Thoracic aorta (tissue), 2 donors: ENCODE data around the gene WWC2. TPM values are rescaled to one million over a fixed set of nuclear protein-coding genes. Genes with fewer than 3 reads are reported as not detected.

ENCODE experiments used
- ATAC-seq: fragments of 150-250 bp; one replicate; pipeline ENCODE4 v1.8.0; 2017; ENCODE audit warnings: low read depth; ENCODE audit not compliant: insufficient number of reproducible peaks, low FRiP score
- DNase-seq: peaks from one replicate; pipeline ENCODE4 v3.0.0-alpha.2; 2020; ENCODE audit warnings: low spot score
- H3K27ac ChIP-seq, 2 donors: fragments of 200-600 bp; sonication (generic); 1 replicate in 1 of 2; 2 replicates in 1 of 2; pipeline ENCODE4 v1.5.1; 2016; ENCODE audit warnings: mild to moderate bottlenecking in 2 of 2, moderate library complexity in 2 of 2
- H3K27me3 ChIP-seq: fragments of 200-600 bp; sonication (generic); replicated peaks from 2 replicates; pipeline ENCODE4 v1.6.0; 2016; ENCODE audit warnings: mild to moderate bottlenecking; ENCODE audit not compliant: insufficient read depth
- H3K36me3 ChIP-seq: fragments of 200-600 bp; sonication (generic); one replicate; pipeline ENCODE4 v1.5.1; 2016
- H3K4me1 ChIP-seq, 2 donors: fragments of 200-600 bp; sonication (generic); 1 replicate in 1 of 2; 2 replicates in 1 of 2; pipeline versions ENCODE4 v1.5.1 to v1.6.0; 2016; ENCODE audit warnings: low read depth in 2 of 2, mild to moderate bottlenecking in 1 of 2; ENCODE audit not compliant: control insufficient read depth in 1 of 2
- H3K4me3 ChIP-seq: fragments of 200-600 bp; sonication (generic); 2 replicates; pipeline ENCODE4 v1.5.1; 2016; ENCODE audit warnings: mild to moderate bottlenecking
- H3K9me3 ChIP-seq: fragments of 200-600 bp; sonication (generic); 2 replicates; pipeline ENCODE4 v1.5.1; 2016
- CTCF ChIP-seq: fragments of 200-600 bp; sonication (generic); IDR thresholded peaks from one replicate; pipeline ENCODE4 v1.5.1; 2019; ENCODE audit warnings: antibody characterized with exemption
- total RNA-seq, 2 donors: library from RNA; depleted of rRNA; stranded (reverse); fragments of >200 nt; gene quantifications; one replicate each; pipeline versions ENCODE4 v1.1.0 to v1.2.3, GENCODE V29; 2016

Gene WWC2
- total RNA-seq, 2 donors from 2014 or later, result 21.1 to 44.8 TPM

- TF ChIP-seq CTCF, result no peak
Measured at GRCh38 chr4:183071222-183071621, 27.8 kb upstream of the WWC2 start.

GRCh38 chr4:183072176-183072575 lies 26.9 kb upstream of the WWC2 start:
- H3K4me1 ChIP-seq, result no peaks in the 10 kb centered on the region
- no peaks in the 10 kb centered on the region for H3K36me3 ChIP-seq
- TF ChIP-seq CTCF, result no peak
- no peak overlapping the region for H3K27ac ChIP-seq
- H3K27me3 ChIP-seq, result no peaks in the 10 kb centered on the region
- H3K4me3 ChIP-seq, result no peak overlapping the region
- ATAC-seq (no peak), DNase-seq (no peak)
- H3K9me3 ChIP-seq, result no peaks in the 10 kb centered on the region

More at GRCh38 chr4:183071222-183071621, 27.8 kb upstream of the WWC2 start:
- H3K9me3 ChIP-seq, result no peaks in the 10 kb centered on the region
- H3K36me3 ChIP-seq, result no peaks in the 10 kb centered on the region
- no peaks in the 10 kb centered on the region for H3K27me3 ChIP-seq
- no peak for ATAC-seq
- no peak overlapping the region for H3K27ac ChIP-seq
- no peaks in the 10 kb centered on the region for H3K4me1 ChIP-seq
- DNase-seq, result no peak
- no peak overlapping the region for H3K4me3 ChIP-seq

GRCh38 chr4:183073838-183074145 lies 25.3 kb upstream of the WWC2 start:
- DNase-seq (no peak), ATAC-seq (no peak)
- H3K27me3 ChIP-seq, result no peaks in the 10 kb centered on the region
- no peak for TF ChIP-seq CTCF
- no peaks in the 10 kb centered on the region for H3K4me1 ChIP-seq
- H3K27ac ChIP-seq, result no peak overlapping the region
- H3K36me3 ChIP-seq, result no peaks in the 10 kb centered on the region
- H3K9me3 ChIP-seq, result no peaks in the 10 kb centered on the region
- H3K4me3 ChIP-seq, result no peak overlapping the region

- H3K27ac ChIP-seq, result no peak overlapping the region
- no peaks in the 10 kb centered on the region for H3K9me3 ChIP-seq
- no peaks in the 10 kb centered on the region for H3K36me3 ChIP-seq
- no peak for ATAC-seq
- no peaks in the 10 kb centered on the region for H3K4me1 ChIP-seq
- no peak for DNase-seq
- H3K27me3 ChIP-seq, result no peaks in the 10 kb centered on the region
- no peak overlapping the region for H3K4me3 ChIP-seq
- no peak for TF ChIP-seq CTCF
Measured at GRCh38 chr4:183074288-183074990, 24.6 kb upstream of the WWC2 start.

- H3K27me3 ChIP-seq, result no peaks in the 10 kb centered on the region
- H3K4me1 ChIP-seq, result no peaks in the 10 kb centered on the region
- no peak for ATAC-seq
- no peaks in the 10 kb centered on the region for H3K9me3 ChIP-seq
- H3K4me3 ChIP-seq, result no peak overlapping the region
- no peak for TF ChIP-seq CTCF
- no peak overlapping the region for H3K27ac ChIP-seq
- no peak for DNase-seq
- no peaks in the 10 kb centered on the region for H3K36me3 ChIP-seq
Measured at GRCh38 chr4:183078634-183079033, 20.4 kb upstream of the WWC2 start.
